BE2C (cell line): ENCODE measurements around the gene SRA1.
"Not testable (repeated sequence)": the region's sequence is repeated elsewhere in the genome, so short reads cannot be mapped to it uniquely, and the experiment has no call there.

Experiments
- DNase-seq: peaks from one replicate; pipeline ENCODE4 v3.0.0-alpha.2; 2020
- H3K27me3 ChIP-seq: fragments of 250-450 bp; sonication (Bioruptor Pico); 2 replicates; pipeline ENCODE4 v1.5.1; 2020; ENCODE audit warnings: mild to moderate bottlenecking
- H3K36me3 ChIP-seq: fragments of 250-450 bp; sonication (Bioruptor Pico); 2 replicates; pipeline ENCODE4 v1.5.1; 2020; ENCODE audit warnings: mild to moderate bottlenecking
- H3K4me1 ChIP-seq: fragments of 250-450 bp; sonication (Bioruptor Pico); 2 replicates; pipeline ENCODE4 v1.5.1; 2020
- H3K4me3 ChIP-seq: 2 replicates; pipeline ENCODE4 v1.5.1; 2011; ENCODE audit warnings: low read depth, low read length
- H3K9me3 ChIP-seq: fragments of 250-450 bp; sonication (Bioruptor Pico); 2 replicates; pipeline ENCODE4 v1.5.1; 2020
- CTCF ChIP-seq: IDR thresholded peaks from 2 replicates; pipeline ENCODE4 v1.5.1; 2012; ENCODE audit warnings: mild to moderate bottlenecking, low read depth, low read length

SRA1 gene

GRCh38 chr5:140591747-140592372 lies 34.6 kb upstream of the SRA1 start:
- Histone ChIP-seq H3K4me3 (no peak overlapping the region), H3K9me3 (no peaks in the 10 kb centered on the region), H3K27me3 (no peaks in the 10 kb centered on the region), H3K4me1 (no peaks in the 10 kb centered on the region), H3K36me3 (no peaks in the 10 kb centered on the region)
- TF ChIP-seq CTCF: no peak
- DNase-seq: no peak

GRCh38 chr5:140590861-140591260 lies 33.6 kb upstream of the SRA1 start:
- DNase-seq: no peak
- Histone ChIP-seq H3K4me3 (no peak overlapping the region), H3K27me3 (no peaks in the 10 kb centered on the region), H3K9me3 (no peaks in the 10 kb centered on the region), H3K36me3 (no peaks in the 10 kb centered on the region), H3K4me1 (no peaks in the 10 kb centered on the region)
- no peak for TF ChIP-seq CTCF

GRCh38 chr5:140588311-140589070 lies 31.2 kb upstream of the SRA1 start:
- H3K9me3 ChIP-seq: no peaks in the 10 kb centered on the region
- DNase-seq: no peak
- no peaks in the 10 kb centered on the region for H3K4me1 ChIP-seq
- no peak overlapping the region for H3K4me3 ChIP-seq
- H3K27me3 ChIP-seq: no peaks in the 10 kb centered on the region
- no peaks in the 10 kb centered on the region for H3K36me3 ChIP-seq
- no peak for TF ChIP-seq CTCF

GRCh38 chr5:140587495-140587894 lies 30.2 kb upstream of the SRA1 start:
- H3K9me3 ChIP-seq: no peaks in the 10 kb centered on the region
- no peaks in the 10 kb centered on the region for H3K27me3 ChIP-seq
- H3K4me1 ChIP-seq: no peaks in the 10 kb centered on the region
- TF ChIP-seq CTCF: no peak
- no peak for DNase-seq
- H3K36me3 ChIP-seq: no peaks in the 10 kb centered on the region
- no peak overlapping the region for H3K4me3 ChIP-seq

GRCh38 chr5:140579188-140579747 lies 22.0 kb upstream of the SRA1 start:
- DNase-seq, H3K4me1 ChIP-seq, H3K4me3 ChIP-seq, H3K27me3 ChIP-seq, H3K9me3 ChIP-seq, H3K36me3 ChIP-seq: not testable (repeated sequence)

- Histone ChIP-seq H3K27me3 (no peaks in the 10 kb centered on the region), H3K4me1 (no peaks in the 10 kb centered on the region), H3K4me3 (no peak overlapping the region), H3K36me3 (no peaks in the 10 kb centered on the region), H3K9me3 (no peaks in the 10 kb centered on the region)
- TF ChIP-seq CTCF: no peak
- DNase-seq: no peak
Observed at GRCh38 chr5:140576776-140577201, 19.5 kb upstream of the SRA1 start.
